ENCODE measurements around the gene GRID1. TPM values are rescaled to one million over a fixed set of nuclear protein-coding genes. Genes with fewer than 3 reads are reported as not detected.

Gene GRID1
- total and polyA plus RNA-seq, 9 of the 15 experiments (the other 6 are each of a cell fraction or from before 2014, with no cell fraction given), result 0.01 to 7.2 (median 1.2) TPM

DNA sequence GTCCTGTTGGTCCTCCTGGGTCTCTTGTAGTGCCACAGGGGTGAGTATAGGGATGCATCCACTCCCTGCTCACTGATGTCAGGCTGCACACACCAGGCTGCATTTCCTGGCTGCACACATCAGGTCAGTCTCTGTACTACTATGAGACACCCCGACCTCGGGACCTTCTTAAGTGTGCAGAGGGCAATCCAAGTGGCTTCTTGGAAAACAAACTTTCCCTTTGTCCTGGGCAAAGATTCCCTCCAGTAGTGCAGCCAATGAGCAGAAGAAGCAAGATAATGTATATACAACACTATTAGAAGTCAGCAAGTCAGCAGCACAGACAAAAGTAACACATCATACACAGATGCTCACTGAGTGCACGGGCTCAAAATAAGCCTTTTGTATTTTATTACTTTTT, 493.5 kb downstream of the GRID1 start (continued):
- TF ChIP-seq IRF2 (CRISPR knock-in tag; IDR thresholded peaks at IDR 0.05) (no peak), NR4A1 (CRISPR knock-in tag; IDR thresholded peaks at IDR 0.05) (no peak), NR4A1 (tag; IDR thresholded peaks at IDR 0.05) (no peak), ARID2 (IDR thresholded peaks at IDR 0.05) (no peak), KDM2B (CRISPR knock-in tag; IDR thresholded peaks at IDR 0.05) (no peak), MAFK (IDR thresholded peaks at IDR 0.05; ENCODE audit: low read length) (no peak), NCOA2 (IDR thresholded peaks at IDR 0.05; ENCODE audit: partially characterized antibody in 2 of 2) (no peak), HNRNPH1 (optimal IDR thresholded peaks at IDR 0.05; ENCODE audit: low read depth, low read length) (no peak)
- TF ChIP-seq, protein P1, sequence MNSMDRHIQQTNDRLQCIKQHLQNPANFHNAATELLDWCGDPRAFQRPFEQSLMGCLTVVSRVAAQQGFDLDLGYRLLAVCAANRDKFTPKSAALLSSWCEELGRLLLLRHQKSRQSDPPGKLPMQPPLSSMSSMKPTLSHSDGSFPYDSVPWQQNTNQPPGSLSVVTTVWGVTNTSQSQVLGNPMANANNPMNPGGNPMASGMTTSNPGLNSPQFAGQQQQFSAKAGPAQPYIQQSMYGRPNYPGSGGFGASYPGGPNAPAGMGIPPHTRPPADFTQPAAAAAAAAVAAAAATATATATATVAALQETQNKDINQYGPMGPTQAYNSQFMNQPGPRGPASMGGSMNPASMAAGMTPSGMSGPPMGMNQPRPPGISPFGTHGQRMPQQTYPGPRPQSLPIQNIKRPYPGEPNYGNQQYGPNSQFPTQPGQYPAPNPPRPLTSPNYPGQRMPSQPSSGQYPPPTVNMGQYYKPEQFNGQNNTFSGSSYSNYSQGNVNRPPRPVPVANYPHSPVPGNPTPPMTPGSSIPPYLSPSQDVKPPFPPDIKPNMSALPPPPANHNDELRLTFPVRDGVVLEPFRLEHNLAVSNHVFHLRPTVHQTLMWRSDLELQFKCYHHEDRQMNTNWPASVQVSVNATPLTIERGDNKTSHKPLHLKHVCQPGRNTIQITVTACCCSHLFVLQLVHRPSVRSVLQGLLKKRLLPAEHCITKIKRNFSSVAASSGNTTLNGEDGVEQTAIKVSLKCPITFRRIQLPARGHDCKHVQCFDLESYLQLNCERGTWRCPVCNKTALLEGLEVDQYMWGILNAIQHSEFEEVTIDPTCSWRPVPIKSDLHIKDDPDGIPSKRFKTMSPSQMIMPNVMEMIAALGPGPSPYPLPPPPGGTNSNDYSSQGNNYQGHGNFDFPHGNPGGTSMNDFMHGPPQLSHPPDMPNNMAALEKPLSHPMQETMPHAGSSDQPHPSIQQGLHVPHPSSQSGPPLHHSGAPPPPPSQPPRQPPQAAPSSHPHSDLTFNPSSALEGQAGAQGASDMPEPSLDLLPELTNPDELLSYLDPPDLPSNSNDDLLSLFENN (IDR thresholded peaks at IDR 0.05; ENCODE audit: low read depth in 2 of 2, low read length in 2 of 2), result no peak
